PC-9 (cell line): ENCODE results near the gene KCNG4. TPM values are rescaled to one million over a fixed set of nuclear protein-coding genes. Genes with fewer than 3 reads are reported as not detected.

Experiments
- BruUV-seq: library from RNA; stranded (reverse); fragments of 400-500 nt; replicated peaks from 2 replicates; lab custom pipeline; 2021; lab: Mats Ljungman, UMichigan
- CTCF ChIA-PET: fragments of 300-600 bp; sonication (Branson Sonifier 250); formaldehyde crosslinking; loops from one replicate; lab custom pipeline; 2022; ENCODE audit warnings: antibody characterized with exemption; lab: Charles Lee
- POLR2A ChIA-PET: fragments of 300-600 bp; sonication (Branson Sonifier 250); formaldehyde crosslinking; loops from one replicate; lab custom pipeline; 2022; ENCODE audit warnings: antibody characterized with exemption; ENCODE audit not compliant: unreplicated experiment; lab: Charles Lee
- DNase-seq, 2 experiments: peaks; one replicate each; pipeline versions ENCODE4 v3.0.0 to v3.0.0-alpha.2; 2015 to 2022; ENCODE audit warnings: mixed read lengths in 1 of 2
- H2AFZ ChIP-seq: fragments of 200-600 bp; sonication (generic); 2 replicates; pipeline ENCODE4 v1.8.1; 2017; ENCODE audit warnings: antibody characterized with exemption
- H3F3A ChIP-seq: fragments of 200-600 bp; sonication (generic); 2 replicates; pipeline ENCODE4 v1.8.1; 2017; ENCODE audit warnings: antibody characterized with exemption, mild to moderate bottlenecking, low read depth; ENCODE audit not compliant: insufficient read depth
- H3K27ac ChIP-seq: fragments of 200-600 bp; sonication (generic); 2 replicates; pipeline ENCODE4 v1.6.1; 2016; ENCODE audit warnings: mixed run types
- H3K27me3 ChIP-seq: fragments of 200-600 bp; sonication (generic); 2 replicates; pipeline ENCODE4 v1.6.1; 2016; ENCODE audit warnings: low read depth, mixed run types; ENCODE audit not compliant: insufficient read depth
- H3K36me3 ChIP-seq: fragments of 200-600 bp; sonication (generic); 2 replicates; pipeline ENCODE4 v1.6.1; 2016; ENCODE audit warnings: low read depth, mixed run types
- H3K4me1 ChIP-seq: fragments of 200-600 bp; sonication (generic); replicated peaks from 2 replicates; pipeline ENCODE4 v1.6.1; 2016; ENCODE audit warnings: mixed run types; ENCODE audit not compliant: insufficient read depth
- H3K4me2 ChIP-seq: fragments of 200-600 bp; sonication (generic); 2 replicates; pipeline ENCODE4 v1.6.1; 2017; ENCODE audit warnings: mixed run types
- H3K4me3 ChIP-seq: fragments of 200-600 bp; sonication (generic); 2 replicates; pipeline ENCODE4 v1.6.1; 2016; ENCODE audit warnings: mixed run types
- H3K79me2 ChIP-seq: fragments of 200-600 bp; sonication (generic); 2 replicates; pipeline ENCODE4 v1.6.1; 2017; ENCODE audit warnings: low read depth, mixed run types
- H3K9me2 ChIP-seq: fragments of 200-600 bp; sonication (generic); 2 replicates; pipeline ENCODE4 v1.8.1; 2017; ENCODE audit warnings: mild to moderate bottlenecking; ENCODE audit not compliant: insufficient read depth
- H3K9me3 ChIP-seq: fragments of 200-600 bp; sonication (generic); 2 replicates; pipeline ENCODE4 v1.8.1; 2016; ENCODE audit warnings: low read depth; ENCODE audit not compliant: insufficient read depth
- H4K20me1 ChIP-seq: fragments of 200-600 bp; sonication (generic); 2 replicates; pipeline ENCODE4 v1.8.1; 2017; ENCODE audit not compliant: insufficient read depth
- EZH2 ChIP-seq: fragments of 200-600 bp; sonication (generic); IDR thresholded peaks from 2 replicates; pipeline ENCODE4 v1.8.0; 2017; ENCODE audit warnings: antibody characterized with exemption, low read depth
- intact Hi-C: fragments of 100-400 bp; cut with micrococcal nuclease; formaldehyde crosslinking; loops from one replicate; pipeline ENCODE4 v1.10.0; 2022; ENCODE audit not compliant: unreplicated experiment
- total RNA-seq: library from RNA; stranded (reverse); gene quantifications from 2 replicates; pipeline ENCODE4 v1.2.3, GENCODE V29; 2021
- TF ChIP-seq, protein P1 (sequence below): fragments of 200-600 bp; sonication (generic); conservative IDR thresholded peaks from 2 replicates; pipeline ENCODE4 v1.6.1; 2017; ENCODE audit warnings: mixed run types, antibody characterized with exemption, mild to moderate bottlenecking, moderate library complexity

Gene KCNG4
- total RNA-seq, 1 experiment from 2014 or later, result not detected

DNA sequence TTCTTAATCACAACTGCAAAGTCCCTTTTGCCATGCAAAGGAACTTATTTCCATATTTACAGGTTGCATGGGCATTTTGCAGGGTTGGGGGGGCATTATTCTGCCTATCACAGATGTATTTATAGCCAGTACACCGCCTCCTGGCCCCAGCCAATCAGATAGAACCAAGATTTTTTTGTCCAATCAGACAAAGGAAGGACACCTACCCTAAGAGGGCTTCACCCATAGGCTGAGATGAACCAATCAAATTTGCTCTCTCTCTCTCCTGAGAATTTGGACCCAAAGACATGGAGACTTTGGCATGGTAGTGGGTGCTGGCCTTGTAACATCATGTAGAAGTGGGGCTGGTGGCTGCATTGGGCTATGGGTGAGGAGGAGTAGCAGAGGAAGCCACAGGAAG lies 3.9 kb upstream of the KCNG4 start:
- TF ChIP-seq, protein P1, sequence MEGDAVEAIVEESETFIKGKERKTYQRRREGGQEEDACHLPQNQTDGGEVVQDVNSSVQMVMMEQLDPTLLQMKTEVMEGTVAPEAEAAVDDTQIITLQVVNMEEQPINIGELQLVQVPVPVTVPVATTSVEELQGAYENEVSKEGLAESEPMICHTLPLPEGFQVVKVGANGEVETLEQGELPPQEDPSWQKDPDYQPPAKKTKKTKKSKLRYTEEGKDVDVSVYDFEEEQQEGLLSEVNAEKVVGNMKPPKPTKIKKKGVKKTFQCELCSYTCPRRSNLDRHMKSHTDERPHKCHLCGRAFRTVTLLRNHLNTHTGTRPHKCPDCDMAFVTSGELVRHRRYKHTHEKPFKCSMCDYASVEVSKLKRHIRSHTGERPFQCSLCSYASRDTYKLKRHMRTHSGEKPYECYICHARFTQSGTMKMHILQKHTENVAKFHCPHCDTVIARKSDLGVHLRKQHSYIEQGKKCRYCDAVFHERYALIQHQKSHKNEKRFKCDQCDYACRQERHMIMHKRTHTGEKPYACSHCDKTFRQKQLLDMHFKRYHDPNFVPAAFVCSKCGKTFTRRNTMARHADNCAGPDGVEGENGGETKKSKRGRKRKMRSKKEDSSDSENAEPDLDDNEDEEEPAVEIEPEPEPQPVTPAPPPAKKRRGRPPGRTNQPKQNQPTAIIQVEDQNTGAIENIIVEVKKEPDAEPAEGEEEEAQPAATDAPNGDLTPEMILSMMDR, result no peak
- no peak for TF ChIP-seq EZH2
- peaks cover 27% of the 10 kb centered on the region for H3F3A ChIP-seq
- peaks cover 32% of the 10 kb centered on the region for H3K4me1 ChIP-seq
- H3K4me3 ChIP-seq, result no peak overlapping the region
- intact Hi-C loops, result no loop called here
- H3K27me3 ChIP-seq, result no peaks in the 10 kb centered on the region
- H3K79me2 ChIP-seq, result no peaks in the 10 kb centered on the region
- no peak overlapping the region for H2AFZ ChIP-seq
- ChIA-PET POLR2A (no interaction called here), CTCF (no interaction called here)
- H3K4me2 ChIP-seq, result no peak overlapping the region
- H3K36me3 ChIP-seq, result no peaks in the 10 kb centered on the region
- H3K9me3 ChIP-seq, result no peaks in the 10 kb centered on the region
- DNase-seq, result no peak
- no TSS peak for BruUV-seq
- H3K27ac ChIP-seq, result no peak overlapping the region
- no peaks in the 10 kb centered on the region for H4K20me1 ChIP-seq
- H3K9me2 ChIP-seq, result no peaks in the 10 kb centered on the region

DNA sequence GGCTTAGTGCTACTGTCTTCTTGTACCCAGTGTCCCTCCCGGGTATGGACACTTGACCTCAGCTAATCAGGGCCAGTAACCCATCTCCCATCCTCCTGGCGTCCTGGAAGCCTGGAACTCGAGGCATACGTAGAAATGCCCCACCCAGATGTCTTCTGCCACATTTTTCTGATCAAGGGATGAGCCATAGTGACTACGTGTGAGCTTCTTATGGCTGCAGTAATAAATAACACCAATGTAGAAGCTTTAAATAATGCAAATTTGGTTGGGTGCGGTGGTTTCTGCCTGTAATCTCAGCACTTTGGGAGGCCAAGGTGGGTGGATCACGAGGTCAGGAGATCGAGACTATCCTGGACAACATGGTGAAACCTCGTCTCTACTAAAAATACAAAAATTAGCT lies 3.0 kb upstream of the KCNG4 start:
- no peaks in the 10 kb centered on the region for H3K9me3 ChIP-seq
- no peaks in the 10 kb centered on the region for H3K79me2 ChIP-seq
- TF ChIP-seq EZH2, result no peak
- TF ChIP-seq, protein P1, result no peak
- H3K4me2 ChIP-seq, result no peak overlapping the region
- no peak overlapping the region for H2AFZ ChIP-seq
- H3K27me3 ChIP-seq, result no peaks in the 10 kb centered on the region
- no peak for DNase-seq
- H3K36me3 ChIP-seq, result no peaks in the 10 kb centered on the region
- no peak overlapping the region for H3K27ac ChIP-seq
- H3F3A ChIP-seq, result peaks cover 18% of the 10 kb centered on the region
- intact Hi-C loops, result no loop called here
- ChIA-PET POLR2A (no interaction called here), CTCF (interaction anchor here (0.6 kb wide), 1 partner anchor 81 kb away, joined by 4 read pairs; no protein-coding TSS in a partner anchor)
- BruUV-seq, result no TSS peak
- H3K9me2 ChIP-seq, result no peaks in the 10 kb centered on the region
- H3K4me3 ChIP-seq, result no peak overlapping the region
- peaks cover 24% of the 10 kb centered on the region for H3K4me1 ChIP-seq
- H4K20me1 ChIP-seq, result no peaks in the 10 kb centered on the region

DNA sequence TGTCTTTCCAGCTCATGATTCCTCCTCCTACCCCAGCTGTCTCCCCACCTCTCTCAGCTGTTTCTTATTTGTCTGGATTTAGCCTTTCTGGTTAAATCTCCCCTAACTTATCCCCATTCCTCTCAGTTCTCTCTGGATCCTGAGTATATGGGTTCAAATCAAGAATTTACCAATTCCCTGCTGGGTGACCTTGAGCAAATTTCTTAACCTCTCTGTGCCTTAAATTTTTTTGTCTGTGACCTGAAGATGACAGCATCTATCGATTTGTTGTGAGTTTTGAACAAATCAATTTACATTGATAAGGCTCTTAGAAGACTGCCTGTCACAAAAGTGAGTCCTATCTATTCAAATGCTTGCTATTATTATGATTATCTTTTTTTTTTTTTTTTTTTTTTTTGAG lies 2.0 kb upstream of the KCNG4 start:
- no peak overlapping the region for H2AFZ ChIP-seq
- ChIA-PET CTCF (no interaction called here), POLR2A (no interaction called here)
- no peak overlapping the region for H3K27ac ChIP-seq
- peaks cover 9% of the 10 kb centered on the region for H3F3A ChIP-seq
- H3K36me3 ChIP-seq, result no peaks in the 10 kb centered on the region
- H3K9me2 ChIP-seq, result no peaks in the 10 kb centered on the region
- BruUV-seq, result no TSS peak
- H3K9me3 ChIP-seq, result no peaks in the 10 kb centered on the region
- no peak for TF ChIP-seq EZH2
- TF ChIP-seq, protein P1, result no peak
- no peak overlapping the region for H3K4me2 ChIP-seq
- DNase-seq, result no peak
- H3K4me3 ChIP-seq, result no peak overlapping the region
- no peaks in the 10 kb centered on the region for H3K79me2 ChIP-seq
- intact Hi-C loops, result no loop called here
- no peaks in the 10 kb centered on the region for H4K20me1 ChIP-seq
- peaks cover 13% of the 10 kb centered on the region for H3K4me1 ChIP-seq
- H3K27me3 ChIP-seq, result no peaks in the 10 kb centered on the region
